Measurements from ENCODE around the gene CELSR1.

Gene CELSR1

DNA sequence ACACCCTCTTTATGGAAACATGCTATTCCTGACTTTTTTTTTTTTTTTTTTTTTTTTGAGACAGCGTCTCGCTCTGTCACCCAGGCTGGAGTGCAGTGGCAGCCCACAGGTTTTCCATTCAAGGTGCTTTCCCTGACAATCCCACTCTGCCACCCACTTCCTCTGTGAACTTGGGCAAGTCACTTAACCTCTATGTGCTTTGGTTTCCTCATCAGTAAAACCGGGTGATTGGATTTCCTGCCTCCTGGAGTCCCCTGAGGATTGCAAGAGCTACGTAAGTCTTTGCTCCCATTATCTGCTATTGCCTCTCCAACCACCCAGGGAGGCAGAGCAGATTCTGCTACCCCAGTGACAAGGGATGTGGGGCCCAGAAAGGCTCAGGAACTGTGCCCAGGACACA lies 54.1 kb downstream of the CELSR1 start:
- Histone ChIP-seq H3K4me3 (ENCODE audit: low read depth, low read length) (no peak overlapping the region), H3K27ac (no peak overlapping the region), H3K36me3 (replicated peaks) (no peaks in the 10 kb centered on the region), H3K27me3 (replicated peaks) (no peaks in the 10 kb centered on the region)
- in situ Hi-C loops (cut with HindIII; ENCODE audit: low pct_ligation_motif_present, low sequenced_read_pairs): loop anchor here (25.0 kb wide), 1 partner anchor 146 kb away; the partner anchor contains the start of gene TRMU
- no peak for TF ChIP-seq CTCF (IDR thresholded peaks at IDR 0.05; ENCODE audit: low read depth, low read length, missing control alignments)
- DNase-seq: no peak

DNA sequence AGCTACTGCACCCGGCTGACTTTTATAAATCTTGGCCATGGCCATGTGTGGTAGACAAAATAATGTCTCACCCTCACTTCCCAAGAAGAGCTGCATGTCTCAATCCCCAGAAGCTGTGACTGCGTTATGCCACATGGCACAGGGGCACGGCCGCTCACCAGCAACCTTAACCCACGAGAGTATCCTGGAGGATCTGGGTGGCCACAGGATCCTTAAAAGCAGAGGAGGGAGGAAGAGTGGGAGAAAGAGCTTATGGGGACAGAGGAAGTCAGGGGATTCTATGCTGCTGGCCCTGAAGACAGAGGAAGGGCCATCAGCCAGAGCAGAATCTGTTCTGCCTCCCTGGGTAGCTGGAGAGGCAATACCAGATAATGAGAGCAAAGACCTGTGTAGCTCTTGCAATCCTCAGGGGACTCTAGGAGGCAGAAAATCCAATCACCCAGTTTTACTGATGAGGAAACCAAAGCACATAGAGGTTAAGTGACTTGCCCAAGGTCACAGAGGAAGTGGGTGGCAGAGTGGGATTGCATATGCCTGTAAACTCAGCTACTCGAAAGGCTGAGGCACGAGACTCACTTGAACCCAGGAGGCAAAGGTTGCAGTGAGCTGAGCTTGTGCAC lies 55.3 kb downstream of the CELSR1 start:
- in situ Hi-C loops (cut with HindIII; ENCODE audit: low pct_ligation_motif_present, low sequenced_read_pairs): loop anchor here (25.0 kb wide), 1 partner anchor 145 kb away; the partner anchor contains the start of gene TRMU
- Histone ChIP-seq H3K4me3 (ENCODE audit: low read depth, low read length) (no peak overlapping the region), H3K36me3 (replicated peaks) (no peaks in the 10 kb centered on the region), H3K27me3 (replicated peaks) (no peaks in the 10 kb centered on the region), H3K27ac (no peak overlapping the region)
- TF ChIP-seq CTCF (IDR thresholded peaks at IDR 0.05; ENCODE audit: low read depth, low read length, missing control alignments): no peak
- no peak for DNase-seq

- no peak overlapping the region for H3K27ac ChIP-seq
- no peaks in the 10 kb centered on the region for H3K36me3 ChIP-seq (replicated peaks)
- no peak for TF ChIP-seq CTCF (IDR thresholded peaks at IDR 0.05; ENCODE audit: low read depth, low read length, missing control alignments)
- in situ Hi-C loops (cut with HindIII; ENCODE audit: low pct_ligation_motif_present, low sequenced_read_pairs): loop anchor here (25.0 kb wide), 1 partner anchor 144 kb away; the partner anchor contains the start of gene TRMU
- no peak for DNase-seq
- no peak overlapping the region for H3K4me3 ChIP-seq (ENCODE audit: low read depth, low read length)
- H3K27me3 ChIP-seq (replicated peaks): no peaks in the 10 kb centered on the region
These were observed 56.0 kb downstream of the CELSR1 start for GRCh38 chr22:46481386-46481785.

DNA sequence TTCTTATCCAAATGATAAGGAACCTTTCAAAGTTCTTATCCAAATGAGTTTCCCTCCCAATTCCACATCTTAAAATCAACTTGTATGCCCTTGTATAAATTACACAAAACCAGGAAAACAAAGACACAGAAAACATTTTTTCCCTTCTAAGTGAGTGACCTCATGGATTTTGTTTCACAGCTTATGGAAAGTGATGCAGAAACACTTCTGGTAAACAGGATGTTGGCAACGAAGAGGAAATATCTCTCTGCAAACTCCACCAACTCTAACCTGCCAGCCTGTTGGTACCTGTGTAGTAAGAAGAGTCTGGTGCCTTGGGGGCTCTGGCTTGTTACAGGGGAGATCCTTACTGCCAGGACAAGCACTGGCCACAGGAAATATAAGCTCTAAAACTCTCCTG lies 57.0 kb downstream of the CELSR1 start:
- Histone ChIP-seq H3K27me3 (replicated peaks) (no peaks in the 10 kb centered on the region), H3K27ac (no peak overlapping the region), H3K4me3 (ENCODE audit: low read depth, low read length) (no peak overlapping the region), H3K36me3 (replicated peaks) (no peaks in the 10 kb centered on the region)
- in situ Hi-C loops (cut with HindIII; ENCODE audit: low pct_ligation_motif_present, low sequenced_read_pairs): loop anchor here (25.0 kb wide), 1 partner anchor 143 kb away; the partner anchor contains the start of gene TRMU
- DNase-seq: no peak
- TF ChIP-seq CTCF (IDR thresholded peaks at IDR 0.05; ENCODE audit: low read depth, low read length, missing control alignments): no peak

- no peak for DNase-seq
- Histone ChIP-seq H3K27me3 (replicated peaks) (no peaks in the 10 kb centered on the region), H3K4me3 (ENCODE audit: low read depth, low read length) (no peak overlapping the region), H3K36me3 (replicated peaks) (no peaks in the 10 kb centered on the region), H3K27ac (no peak overlapping the region)
- in situ Hi-C loops (cut with HindIII; ENCODE audit: low pct_ligation_motif_present, low sequenced_read_pairs): loop anchor here (25.0 kb wide), 1 partner anchor 142 kb away; the partner anchor contains the start of gene TRMU
- no peak for TF ChIP-seq CTCF (IDR thresholded peaks at IDR 0.05; ENCODE audit: low read depth, low read length, missing control alignments)
These were observed 58.4 kb downstream of the CELSR1 start for GRCh38 chr22:46479046-46479445.

All from brain microvascular endothelial cell (primary cell).